Psoas muscle (tissue), 8 donors: ENCODE results near the gene PACS1. TPM values are rescaled to one million over a fixed set of nuclear protein-coding genes. Genes with fewer than 3 reads are reported as not detected.

Source experiments
- ATAC-seq, 4 donors: fragments of 200-7000 bp; cut with Tn5 transposase; one replicate each; pipeline ENCODE4 v1.9.1; 2020; ENCODE audit warnings: moderate library complexity in 3 of 4, mild to moderate bottlenecking in 2 of 4
- DNase-seq, 2 donors: peaks; one replicate each; pipeline ENCODE4 v3.0.0-alpha.2; 2020
- H3K27ac ChIP-seq: fragments of 200-600 bp; one replicate; pipeline ENCODE4 v1.8.0; 2022
- H3K27me3 ChIP-seq, 3 donors: fragments of 200-600 bp in 1 of 3; one replicate each; pipeline versions ENCODE4 v1.6.1 to v1.8.0; 2013 to 2022; ENCODE audit warnings: low read length in 2 of 3, mild to moderate bottlenecking in 2 of 3, moderate library complexity in 1 of 3; ENCODE audit not compliant: insufficient read depth in 3 of 3
- H3K36me3 ChIP-seq, 2 donors: fragments of 200-600 bp in 1 of 2; one replicate each; pipeline versions ENCODE4 v1.6.1 to v1.8.0; 2013 to 2022; ENCODE audit warnings: low read depth in 1 of 2, mild to moderate bottlenecking in 1 of 2, moderate library complexity in 1 of 2; ENCODE audit not compliant: insufficient read depth in 1 of 2
- H3K4me1 ChIP-seq: fragments of 200-600 bp; one replicate; pipeline ENCODE4 v1.8.0; 2022
- H3K4me3 ChIP-seq: fragments of 200-600 bp; one replicate; pipeline ENCODE4 v1.8.0; 2022; ENCODE audit warnings: mild to moderate bottlenecking
- H3K9me3 ChIP-seq: fragments of 200-600 bp; one replicate; pipeline ENCODE4 v1.8.0; 2022
- WGBS, 3 donors: extraction: QIAGEN DNeasy Blood & Tissue Kit; methylation state at CpG; one replicate each; pipeline versions ENCODE4 v1.1.6 to v1.1.7; 2013; 5-methylcytosine and 5-hydroxymethylcytosine counted together
- intact Hi-C, 2 donors: fragments of 100-400 bp; cut with DNase I; formaldehyde crosslinking; loops; one replicate each; pipeline versions ENCODE4 v1.11.0 to v1.14.2; 2022
- polyA plus RNA-seq, 3 donors: library from polyadenylated mRNA; stranded (reverse); fragments of 200-250 nt; gene quantifications; one replicate each; pipeline ENCODE4 v1.2.3, GENCODE V29; 2013
- total RNA-seq, 4 donors: library from RNA; stranded (reverse); fragmentation: NEBNext Ultra II Directional in 2 of 4; extraction: Animal tissue kit (Norgen Biotek cat#: 25700) in 2 of 4; gene quantifications; one replicate each; pipeline versions ENCODE4 v1.2.1 to v1.2.4, GENCODE V29; 2021 to 2023
- TF ChIP-seq, protein P1 (sequence below): fragments of 200-600 bp; IDR thresholded peaks from one replicate; pipeline ENCODE4 v1.8.0; 2022; ENCODE audit warnings: antibody characterized with exemption
- donor health status: healthy with polysubstance abuse.
- donor health status: DM: no; HTN: no; CAD: no; lungs with moderate emphysema.
- donor health status: Bipolar disorder and iron deficiency.
- donor health status: healthy.
- donor health status: DM: yes; HTN: yes; CAD: no.
- donor health status: DM: no; HTN: no; CAD: no.
- donor health status: DM: no; HTN: no; CAD: no.
- donor health status: DM: yes; HTN: yes; CAD: no.

PACS1 gene
- total and polyA plus RNA-seq, 7 donors, result 7.4 to 27.8 (median 16.3) TPM

DNA sequence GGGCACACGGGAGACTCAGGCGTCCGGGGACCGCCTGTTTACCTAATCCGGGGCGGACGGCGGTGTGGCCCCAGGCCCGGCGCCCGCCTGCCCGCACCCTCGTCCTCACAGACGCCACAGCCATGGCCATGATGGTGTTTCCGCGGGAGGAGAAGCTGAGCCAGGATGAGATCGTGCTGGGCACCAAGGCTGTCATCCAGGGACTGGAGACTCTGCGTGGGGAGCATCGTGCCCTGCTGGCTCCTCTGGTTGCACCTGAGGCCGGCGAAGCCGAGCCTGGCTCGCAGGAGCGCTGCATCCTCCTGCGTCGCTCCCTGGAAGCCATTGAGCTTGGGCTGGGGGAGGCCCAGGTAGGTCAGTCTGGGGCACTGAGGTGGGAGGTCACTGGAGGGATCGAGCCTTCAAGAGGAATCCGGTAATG, 188.4 kb downstream of the PACS1 start:
- ATAC-seq, result peak in 2 of 4 donors; percentile 2 to 3
- H3K27ac ChIP-seq, result peak overlapping the region; percentile 74

DNA sequence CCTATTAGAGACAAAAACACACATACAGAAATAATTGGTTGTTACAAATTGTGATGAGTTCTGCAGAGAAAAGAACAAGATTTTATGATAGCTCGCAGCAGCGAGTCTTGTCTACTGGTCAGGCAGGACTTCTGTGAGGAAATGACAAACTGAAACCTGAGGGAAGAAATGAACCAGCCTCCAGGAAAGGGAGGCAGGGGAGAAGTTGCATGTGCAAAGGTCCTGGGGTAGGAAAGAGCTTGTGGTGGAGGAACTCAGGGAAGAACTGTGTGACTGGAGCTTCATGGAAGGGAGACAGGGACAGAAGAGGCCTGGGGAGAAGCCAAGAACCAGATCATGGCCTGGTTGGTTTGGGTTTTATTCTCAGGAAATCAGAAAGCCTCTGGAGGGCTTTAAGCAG, 189.2 kb downstream of the PACS1 start:
- Histone ChIP-seq H3K4me1 (peaks cover 6% of the 10 kb centered on the region), H3K27ac (no peak overlapping the region), H3K4me3 (peak overlapping the region; percentile 95), H3K27me3 (no peaks in the 10 kb centered on the region), H3K9me3 (no peaks in the 10 kb centered on the region), H3K36me3 (peaks cover 0 to 54% of the 10 kb centered on the region in 2 donors)
- DNase-seq (no peak), ATAC-seq (no peak)
- intact Hi-C loops, result loop anchor here in 1 of 2 donors (1.0 kb wide), 1 partner anchor 38 kb away; no protein-coding TSS in a partner anchor
- TF ChIP-seq, protein P1, sequence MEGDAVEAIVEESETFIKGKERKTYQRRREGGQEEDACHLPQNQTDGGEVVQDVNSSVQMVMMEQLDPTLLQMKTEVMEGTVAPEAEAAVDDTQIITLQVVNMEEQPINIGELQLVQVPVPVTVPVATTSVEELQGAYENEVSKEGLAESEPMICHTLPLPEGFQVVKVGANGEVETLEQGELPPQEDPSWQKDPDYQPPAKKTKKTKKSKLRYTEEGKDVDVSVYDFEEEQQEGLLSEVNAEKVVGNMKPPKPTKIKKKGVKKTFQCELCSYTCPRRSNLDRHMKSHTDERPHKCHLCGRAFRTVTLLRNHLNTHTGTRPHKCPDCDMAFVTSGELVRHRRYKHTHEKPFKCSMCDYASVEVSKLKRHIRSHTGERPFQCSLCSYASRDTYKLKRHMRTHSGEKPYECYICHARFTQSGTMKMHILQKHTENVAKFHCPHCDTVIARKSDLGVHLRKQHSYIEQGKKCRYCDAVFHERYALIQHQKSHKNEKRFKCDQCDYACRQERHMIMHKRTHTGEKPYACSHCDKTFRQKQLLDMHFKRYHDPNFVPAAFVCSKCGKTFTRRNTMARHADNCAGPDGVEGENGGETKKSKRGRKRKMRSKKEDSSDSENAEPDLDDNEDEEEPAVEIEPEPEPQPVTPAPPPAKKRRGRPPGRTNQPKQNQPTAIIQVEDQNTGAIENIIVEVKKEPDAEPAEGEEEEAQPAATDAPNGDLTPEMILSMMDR, result no peak
- 98 to 99% (median 98%) methylated on average over 2 of the region's 2 CpGs for WGBS, 3 donors

More for the DNA sequence above, 188.4 kb downstream of the PACS1 start:
- intact Hi-C loops, result loop anchor here in 1 of 2 donors (1.0 kb wide), 1 partner anchor 36 kb away; no protein-coding TSS in a partner anchor
- WGBS, 3 donors, result 4 to 9% (median 5%) methylated on average over 28 of the region's 28 CpGs
- no peak for DNase-seq
- Histone ChIP-seq H3K36me3 (peaks cover 0 to 46% of the 10 kb centered on the region in 2 donors), H3K27me3 (no peaks in the 10 kb centered on the region), H3K4me1 (peaks cover 6% of the 10 kb centered on the region), H3K9me3 (no peaks in the 10 kb centered on the region), H3K4me3 (peak overlapping the region; percentile 95)
- TF ChIP-seq, protein P1, result no peak

DNA sequence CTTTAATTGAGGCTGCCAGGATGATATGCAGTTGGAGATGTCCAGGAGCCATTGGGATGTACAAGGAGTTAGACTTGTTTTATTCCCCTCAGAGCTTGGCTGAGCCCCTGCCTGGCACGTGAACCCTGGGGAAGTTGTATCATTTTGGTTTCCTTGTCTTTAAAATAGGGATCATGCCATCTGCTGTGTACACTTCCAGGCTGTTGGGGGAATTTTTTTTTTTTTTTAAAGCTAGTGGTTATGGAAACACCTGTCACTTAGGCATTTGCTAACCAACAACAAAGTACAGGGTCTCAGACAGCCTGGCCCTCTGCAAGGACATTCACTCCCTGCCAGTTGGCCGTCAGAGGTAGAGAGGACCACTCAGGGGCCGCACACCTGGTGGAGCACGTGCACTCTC, 189.9 kb downstream of the PACS1 start:
- Histone ChIP-seq H3K4me3 (no peak overlapping the region), H3K9me3 (no peaks in the 10 kb centered on the region), H3K27ac (no peak overlapping the region), H3K27me3 (no peaks in the 10 kb centered on the region), H3K36me3 (peaks cover 0 to 61% of the 10 kb centered on the region in 2 donors), H3K4me1 (peaks cover 6% of the 10 kb centered on the region)
- TF ChIP-seq, protein P1, result no peak
- no peak for DNase-seq
- intact Hi-C loops, result loop anchor here in 1 of 2 donors (1.0 kb wide), 1 partner anchor 39 kb away; no protein-coding TSS in a partner anchor
- no peak for ATAC-seq
- 61 to 73% (median 73%) methylated on average over 4 of the region's 4 CpGs for WGBS, 3 donors

DNA sequence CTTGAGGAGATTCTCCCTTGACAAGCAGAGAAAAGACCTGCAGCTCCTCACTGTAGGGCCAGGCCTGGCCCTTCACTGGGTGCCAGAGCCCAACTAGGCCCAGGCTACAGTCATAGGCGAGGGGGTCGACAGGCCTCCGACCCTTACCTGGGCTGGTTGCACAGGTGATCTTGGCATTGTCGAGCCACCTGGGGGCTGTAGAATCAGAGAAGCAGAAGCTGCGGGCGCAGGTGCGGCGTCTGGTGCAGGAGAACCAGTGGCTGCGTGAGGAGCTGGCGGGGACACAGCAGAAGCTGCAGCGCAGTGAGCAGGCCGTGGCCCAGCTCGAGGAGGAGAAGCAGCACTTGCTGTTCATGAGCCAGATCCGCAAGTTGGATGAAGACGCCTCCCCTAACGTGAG, 191.5 kb downstream of the PACS1 start:
- ATAC-seq (no peak), DNase-seq (peak in 1 of 2 donors; percentile 37)
- H3K36me3 ChIP-seq, result peaks cover 0 to 67% of the 10 kb centered on the region in 2 donors
- H3K27ac ChIP-seq, result no peak overlapping the region
- no peaks in the 10 kb centered on the region for H3K9me3 ChIP-seq
- peaks cover 6% of the 10 kb centered on the region for H3K4me1 ChIP-seq
- WGBS, 3 donors, result 88 to 94% (median 93%) methylated on average over 16 of the region's 16 CpGs
- TF ChIP-seq, protein P1, result no peak
- intact Hi-C loops, result no loop called here
- no peak overlapping the region for H3K4me3 ChIP-seq
- no peaks in the 10 kb centered on the region for H3K27me3 ChIP-seq

DNA sequence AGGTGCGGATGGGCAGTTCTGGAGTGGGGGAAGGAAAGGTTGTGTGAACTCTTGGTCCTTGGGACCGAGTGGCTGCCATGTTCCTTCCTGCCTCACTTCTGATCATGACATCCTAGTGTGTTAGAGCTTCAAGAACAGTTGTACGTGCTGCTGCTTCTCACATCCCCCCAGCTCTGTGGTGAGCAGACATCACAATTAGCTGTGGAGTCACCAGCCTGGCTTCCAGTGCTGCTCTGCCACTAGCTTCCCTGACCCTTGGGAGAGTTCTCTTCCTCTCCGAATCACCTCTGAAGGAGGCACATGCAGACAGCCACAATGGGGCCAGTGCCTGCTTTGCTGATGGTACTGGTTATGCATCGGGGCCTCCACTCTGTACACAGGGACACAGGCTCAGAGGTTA, 192.1 kb downstream of the PACS1 start:
- Histone ChIP-seq H3K36me3 (peaks cover 0 to 67% of the 10 kb centered on the region in 2 donors), H3K4me3 (no peak overlapping the region), H3K27me3 (no peaks in the 10 kb centered on the region), H3K4me1 (peaks cover 11% of the 10 kb centered on the region), H3K9me3 (no peaks in the 10 kb centered on the region), H3K27ac (no peak overlapping the region)
- DNase-seq (peak in 1 of 2 donors; percentile 40), ATAC-seq (no peak)
- TF ChIP-seq, protein P1, result no peak
- WGBS, 3 donors, result 92 to 93% (median 92%) methylated on average over 5 of the region's 5 CpGs
- intact Hi-C loops, result no loop called here
